Measurements from ENCODE around the gene METTL13.

The METTL13 gene

GRCh38 chr1:171793636-171794035 lies 12.2 kb downstream of the METTL13 start:
- H3K9me3 ChIP-seq (ENCODE audit: control insufficient read depth, insufficient read depth, low read length) = no peaks in the 10 kb centered on the region
- H3K27me3 ChIP-seq (ENCODE audit: control insufficient read depth, low read length) = no peaks in the 10 kb centered on the region
- H4K20me1 ChIP-seq (ENCODE audit: control insufficient read depth, insufficient read depth, low read depth, low read length) = no peaks in the 10 kb centered on the region
- peaks cover 89% of the 10 kb centered on the region for H3K36me3 ChIP-seq (ENCODE audit: control insufficient read depth, low read length)
- no peaks in the 10 kb centered on the region for H3F3A ChIP-seq (ENCODE audit: control insufficient read depth, insufficient read depth)
- TF ChIP-seq CTCF (IDR thresholded peaks at IDR 0.05; ENCODE audit: low read depth, low read length, poor library complexity, severe bottlenecking) = no peak
- no peak for TF ChIP-seq EZH2phosphoT487 (IDR thresholded peaks at IDR 0.05; ENCODE audit: borderline replicate concordance, low read length)
- no peaks in the 10 kb centered on the region for H3K4me1 ChIP-seq (ENCODE audit: control insufficient read depth, low read length)
- no peak overlapping the region for H3K27ac ChIP-seq (ENCODE audit: low read depth, low read length)
- H3K4me2 ChIP-seq (ENCODE audit: low read length) = no peak overlapping the region
- no peak overlapping the region for H3K4me3 ChIP-seq (ENCODE audit: low read length)
- peaks cover 2% of the 10 kb centered on the region for H3K79me2 ChIP-seq (ENCODE audit: control insufficient read depth, low read length)
- H3K9me2 ChIP-seq (replicated peaks; ENCODE audit: control insufficient read depth, low read length) = no peaks in the 10 kb centered on the region

GRCh38 chr1:171794085-171794484 lies 12.6 kb downstream of the METTL13 start:
- no peak overlapping the region for H3K4me2 ChIP-seq (ENCODE audit: low read length)

GRCh38 chr1:171796592-171796991 lies 15.1 kb downstream of the METTL13 start:
- Histone ChIP-seq H3K4me3 (ENCODE audit: low read length) (no peak overlapping the region), H4K20me1 (ENCODE audit: control insufficient read depth, insufficient read depth, low read depth, low read length) (no peaks in the 10 kb centered on the region), H3K4me2 (ENCODE audit: low read length) (no peak overlapping the region), H3K79me2 (ENCODE audit: control insufficient read depth, low read length) (no peaks in the 10 kb centered on the region), H3K27me3 (ENCODE audit: control insufficient read depth, low read length) (no peaks in the 10 kb centered on the region), H3K9me3 (ENCODE audit: control insufficient read depth, insufficient read depth, low read length) (no peaks in the 10 kb centered on the region), H3K9me2 (replicated peaks; ENCODE audit: control insufficient read depth, low read length) (no peaks in the 10 kb centered on the region), H3K36me3 (ENCODE audit: control insufficient read depth, low read length) (peaks cover 61% of the 10 kb centered on the region), H3K27ac (ENCODE audit: low read depth, low read length) (no peak overlapping the region), H3K4me1 (ENCODE audit: control insufficient read depth, low read length) (no peaks in the 10 kb centered on the region), H3F3A (ENCODE audit: control insufficient read depth, insufficient read depth) (no peaks in the 10 kb centered on the region)
- TF ChIP-seq CTCF (IDR thresholded peaks at IDR 0.05; ENCODE audit: low read depth, low read length, poor library complexity, severe bottlenecking) = no peak
- no peak for TF ChIP-seq EZH2phosphoT487 (IDR thresholded peaks at IDR 0.05; ENCODE audit: borderline replicate concordance, low read length)

More at GRCh38 chr1:171794085-171794484, 12.6 kb downstream of the METTL13 start:
- peaks cover 2% of the 10 kb centered on the region for H3K79me2 ChIP-seq (ENCODE audit: control insufficient read depth, low read length)
- H3F3A ChIP-seq (ENCODE audit: control insufficient read depth, insufficient read depth) = no peaks in the 10 kb centered on the region
- peaks cover 85% of the 10 kb centered on the region for H3K36me3 ChIP-seq (ENCODE audit: control insufficient read depth, low read length)
- no peaks in the 10 kb centered on the region for H3K27me3 ChIP-seq (ENCODE audit: control insufficient read depth, low read length)
- TF ChIP-seq EZH2phosphoT487 (IDR thresholded peaks at IDR 0.05; ENCODE audit: borderline replicate concordance, low read length) = no peak
- no peak overlapping the region for H3K4me3 ChIP-seq (ENCODE audit: low read length)
- no peaks in the 10 kb centered on the region for H3K9me3 ChIP-seq (ENCODE audit: control insufficient read depth, insufficient read depth, low read length)
- no peaks in the 10 kb centered on the region for H3K9me2 ChIP-seq (replicated peaks; ENCODE audit: control insufficient read depth, low read length)
- no peaks in the 10 kb centered on the region for H3K4me1 ChIP-seq (ENCODE audit: control insufficient read depth, low read length)
- H3K27ac ChIP-seq (ENCODE audit: low read depth, low read length) = no peak overlapping the region
- no peaks in the 10 kb centered on the region for H4K20me1 ChIP-seq (ENCODE audit: control insufficient read depth, insufficient read depth, low read depth, low read length)

GRCh38 chr1:171798311-171798710 lies 16.9 kb downstream of the METTL13 start:
- H3K79me2 ChIP-seq (ENCODE audit: control insufficient read depth, low read length) = no peaks in the 10 kb centered on the region
- no peaks in the 10 kb centered on the region for H4K20me1 ChIP-seq (ENCODE audit: control insufficient read depth, insufficient read depth, low read depth, low read length)
- no peak overlapping the region for H3K4me2 ChIP-seq (ENCODE audit: low read length)
- peaks cover 44% of the 10 kb centered on the region for H3K36me3 ChIP-seq (ENCODE audit: control insufficient read depth, low read length)
- no peaks in the 10 kb centered on the region for H3K9me2 ChIP-seq (replicated peaks; ENCODE audit: control insufficient read depth, low read length)
- TF ChIP-seq EZH2phosphoT487 (IDR thresholded peaks at IDR 0.05; ENCODE audit: borderline replicate concordance, low read length) (no peak), CTCF (IDR thresholded peaks at IDR 0.05; ENCODE audit: low read depth, low read length, poor library complexity, severe bottlenecking) (no peak)
- no peaks in the 10 kb centered on the region for H3K27me3 ChIP-seq (ENCODE audit: control insufficient read depth, low read length)
- H3K4me3 ChIP-seq (ENCODE audit: low read length) = no peak overlapping the region
- no peak overlapping the region for H3K27ac ChIP-seq (ENCODE audit: low read depth, low read length)
- H3K4me1 ChIP-seq (ENCODE audit: control insufficient read depth, low read length) = no peaks in the 10 kb centered on the region
- no peaks in the 10 kb centered on the region for H3K9me3 ChIP-seq (ENCODE audit: control insufficient read depth, insufficient read depth, low read length)
- H3F3A ChIP-seq (ENCODE audit: control insufficient read depth, insufficient read depth) = no peaks in the 10 kb centered on the region
